Measurements from ENCODE around the gene EHD2. TPM values are rescaled to one million over a fixed set of nuclear protein-coding genes. Genes with fewer than 3 reads are reported as not detected.

EHD2 gene
- total and polyA plus RNA-seq, 2 of the 4 experiments (the other 2 are of a cell fraction), result 35.3 to 181 TPM

DNA sequence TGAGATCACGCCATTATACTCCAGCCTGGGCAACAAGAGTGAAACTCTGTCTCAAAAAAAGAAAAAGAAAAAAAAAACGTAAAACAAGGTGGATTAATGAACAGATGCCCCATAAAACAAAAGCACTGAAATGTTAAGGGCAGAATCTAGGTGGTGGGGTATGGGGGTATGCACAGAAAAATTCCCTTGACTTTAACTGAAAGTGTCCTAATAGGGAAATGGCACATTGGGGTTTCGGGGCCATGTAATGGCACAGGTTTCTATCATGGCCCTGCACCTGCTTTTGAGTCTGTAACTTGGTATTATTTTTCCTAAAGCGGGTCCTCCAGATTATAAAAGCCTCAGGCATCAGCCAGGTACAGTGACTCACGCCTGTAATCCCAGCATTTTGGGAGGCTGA is 48.3 kb downstream of the EHD2 start:
- Histone ChIP-seq H3K27ac (ENCODE audit: insufficient read depth, low read length) (no peak overlapping the region), H2AK5ac (ENCODE audit: low read depth, low read length) (no peak overlapping the region), H3K4me2 (ENCODE audit: low read depth, low read length) (no peak overlapping the region), H2BK5ac (ENCODE audit: low read depth, low read length, poor library complexity, severe bottlenecking) (no peak overlapping the region), H3K27me3 (ENCODE audit: control insufficient read depth, insufficient read depth, low read length) (no peaks in the 10 kb centered on the region), H4K5ac (ENCODE audit: low read depth, low read length) (no peak overlapping the region), H3K4me1 (ENCODE audit: control insufficient read depth, insufficient read depth, low read length) (no peaks in the 10 kb centered on the region), H2BK15ac (ENCODE audit: low read depth, low read length) (no peak overlapping the region), H3K4me3 (ENCODE audit: insufficient read depth, low read depth, low read length) (no peak overlapping the region), H2AFZ (replicated peaks; ENCODE audit: low read length, poor library complexity) (no peak overlapping the region), H3K18ac (ENCODE audit: low read depth, low read length) (no peak overlapping the region), H3K4ac (ENCODE audit: low read depth, low read length) (no peak overlapping the region), H3K14ac (replicated peaks; ENCODE audit: low read depth, low read length) (no peak overlapping the region), H3K9me1 (ENCODE audit: insufficient read depth, low read length) (no peaks in the 10 kb centered on the region), H3K79me1 (ENCODE audit: low read depth in 1 of 2, low read length in 2 of 2) (no peaks in the 10 kb centered on the region; a peak in 1 of 4 replicates), H3K9ac (ENCODE audit: low read depth, low read length) (no peak overlapping the region), H4K8ac (ENCODE audit: low read depth in 2 of 2, low read length in 2 of 2) (no peak overlapping the region), H4K20me1 (ENCODE audit: insufficient read depth, low read length) (no peaks in the 10 kb centered on the region), H2AK9ac (replicated peaks; ENCODE audit: low read depth, low read length, poor library complexity) (no peak overlapping the region), H3K9me3 (ENCODE audit: control insufficient read depth, insufficient read depth, low read length) (no peaks in the 10 kb centered on the region), H2BK20ac (ENCODE audit: low read depth, low read length) (no peak overlapping the region), H3K36me3 (ENCODE audit: control insufficient read depth, insufficient read depth, low read length) (peaks cover 29% of the 10 kb centered on the region), H3K56ac (ENCODE audit: extremely low read depth, insufficient read depth, low read length) (no peak overlapping the region), H4K91ac (ENCODE audit: insufficient read depth, low read depth, low read length) (no peak overlapping the region), H2BK120ac (ENCODE audit: low read depth, low read length) (no peak overlapping the region), H3K23ac (ENCODE audit: low read depth, low read length) (no peak overlapping the region)
- WGBS, 2 experiments (ENCODE audit: extremely low coverage in 2 of 2, insufficient read length in 1 of 2), result no CpG with 5 or more reads among the region's 5 CpGs
- DNase-seq (no peak), ATAC-seq (ENCODE audit: low read depth) (no peak)
- ChIA-PET POLR2A (ENCODE audit: unreplicated experiment) (no interaction called here), CTCF (no interaction called here)
- dilution Hi-C loops (cut with HindIII; ENCODE audit: low sequenced_read_pairs, unreplicated experiment), result no loop called here
- intact Hi-C loops (cut with micrococcal nuclease), result no loop called here
- no peak for TF ChIP-seq FOS (IDR thresholded peaks at IDR 0.05; ENCODE audit: low read depth, low read length)
- no peak for TF ChIP-seq RFX5 (IDR thresholded peaks at IDR 0.05; ENCODE audit: low read depth, low read length)
- TF ChIP-seq NFE2L2 (IDR thresholded peaks at IDR 0.05; ENCODE audit: low read depth, low read length), result no peak
- no peak for TF ChIP-seq CHD1 (IDR thresholded peaks at IDR 0.05; ENCODE audit: low read depth, low read length)
- TF ChIP-seq MAZ (IDR thresholded peaks at IDR 0.05; ENCODE audit: borderline replicate concordance, low read depth, low read length), result no peak
- no peak for TF ChIP-seq USF2 (IDR thresholded peaks at IDR 0.05; ENCODE audit: low read depth, low read length)
- TF ChIP-seq, protein P1, sequence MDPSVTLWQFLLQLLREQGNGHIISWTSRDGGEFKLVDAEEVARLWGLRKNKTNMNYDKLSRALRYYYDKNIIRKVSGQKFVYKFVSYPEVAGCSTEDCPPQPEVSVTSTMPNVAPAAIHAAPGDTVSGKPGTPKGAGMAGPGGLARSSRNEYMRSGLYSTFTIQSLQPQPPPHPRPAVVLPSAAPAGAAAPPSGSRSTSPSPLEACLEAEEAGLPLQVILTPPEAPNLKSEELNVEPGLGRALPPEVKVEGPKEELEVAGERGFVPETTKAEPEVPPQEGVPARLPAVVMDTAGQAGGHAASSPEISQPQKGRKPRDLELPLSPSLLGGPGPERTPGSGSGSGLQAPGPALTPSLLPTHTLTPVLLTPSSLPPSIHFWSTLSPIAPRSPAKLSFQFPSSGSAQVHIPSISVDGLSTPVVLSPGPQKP (IDR thresholded peaks at IDR 0.05; ENCODE audit: borderline replicate concordance, low read depth, low read length), result no peak
- no peak for TF ChIP-seq CEBPB (IDR thresholded peaks at IDR 0.05; ENCODE audit: low read depth, low read length)
- no peak for TF ChIP-seq MXI1 (IDR thresholded peaks at IDR 0.05; ENCODE audit: borderline replicate concordance, low read depth, low read length)
- no peak for TF ChIP-seq POLR2A (IDR thresholded peaks at IDR 0.05; ENCODE audit: low read depth, low read length)
- TF ChIP-seq RAD21 (IDR thresholded peaks at IDR 0.05; ENCODE audit: low read length), result no peak
- no peak for TF ChIP-seq RCOR1 (IDR thresholded peaks at IDR 0.05; ENCODE audit: insufficient replicate concordance, low read length)
- TF ChIP-seq, protein P2, sequence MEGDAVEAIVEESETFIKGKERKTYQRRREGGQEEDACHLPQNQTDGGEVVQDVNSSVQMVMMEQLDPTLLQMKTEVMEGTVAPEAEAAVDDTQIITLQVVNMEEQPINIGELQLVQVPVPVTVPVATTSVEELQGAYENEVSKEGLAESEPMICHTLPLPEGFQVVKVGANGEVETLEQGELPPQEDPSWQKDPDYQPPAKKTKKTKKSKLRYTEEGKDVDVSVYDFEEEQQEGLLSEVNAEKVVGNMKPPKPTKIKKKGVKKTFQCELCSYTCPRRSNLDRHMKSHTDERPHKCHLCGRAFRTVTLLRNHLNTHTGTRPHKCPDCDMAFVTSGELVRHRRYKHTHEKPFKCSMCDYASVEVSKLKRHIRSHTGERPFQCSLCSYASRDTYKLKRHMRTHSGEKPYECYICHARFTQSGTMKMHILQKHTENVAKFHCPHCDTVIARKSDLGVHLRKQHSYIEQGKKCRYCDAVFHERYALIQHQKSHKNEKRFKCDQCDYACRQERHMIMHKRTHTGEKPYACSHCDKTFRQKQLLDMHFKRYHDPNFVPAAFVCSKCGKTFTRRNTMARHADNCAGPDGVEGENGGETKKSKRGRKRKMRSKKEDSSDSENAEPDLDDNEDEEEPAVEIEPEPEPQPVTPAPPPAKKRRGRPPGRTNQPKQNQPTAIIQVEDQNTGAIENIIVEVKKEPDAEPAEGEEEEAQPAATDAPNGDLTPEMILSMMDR (conservative IDR thresholded peaks at IDR 0.05; ENCODE audit: low read depth, low read length), result no peak
- TF ChIP-seq BHLHE40 (IDR thresholded peaks at IDR 0.05; ENCODE audit: low read depth, low read length), result no peak
- no peak for TF ChIP-seq MAFK (IDR thresholded peaks at IDR 0.05; ENCODE audit: low read depth, low read length)
- TF ChIP-seq SMC3 (IDR thresholded peaks at IDR 0.05; ENCODE audit: low read depth, low read length), result no peak
- in situ Hi-C loops (cut with MboI; ENCODE audit: low sequenced_read_pairs), result no loop called here
- BruUV-seq (replicated peaks), result no TSS peak

All from IMR-90 (cell line).